SK-N-SH (cell line): ENCODE data around the gene OS9. TPM values are rescaled to one million over a fixed set of nuclear protein-coding genes. Genes with fewer than 3 reads are reported as not detected.

Source experiments
- CTCF ChIA-PET: fragments of 300-600, 350-600 bp; formaldehyde crosslinking; extraction: SDS; loops from one replicate; lab custom pipeline; 2021; lab: Yijun Ruan, JAX
- POLR2A ChIA-PET: fragments of 350-600 bp; sonication (Branson Sonifier 250); formaldehyde crosslinking; extraction: SDS; loops from one replicate; lab custom pipeline; 2020; ENCODE audit warnings: antibody characterized with exemption, inconsistent platforms; lab: Yijun Ruan, JAX
- DNase-seq: peaks from one replicate; pipeline ENCODE4 v3.0.0; 2012
- H2AFZ ChIP-seq: fragments of 200-600 bp; sonication (generic); 2 replicates; pipeline ENCODE4 v1.8.1; 2016; ENCODE audit warnings: antibody characterized with exemption, mild to moderate bottlenecking, low read depth
- H3F3A ChIP-seq: fragments of 200-600 bp; sonication (generic); replicated peaks from 2 replicates; pipeline ENCODE3; 2016; ENCODE audit warnings: antibody characterized with exemption, mild to moderate bottlenecking; ENCODE audit not compliant: insufficient read depth
- H3K27ac ChIP-seq, 2 experiments: fragments of 200-500 bp in 1 of 2; fragments of 200-600 bp in 1 of 2; sonication (Bioruptor generic) in 1 of 2; sonication (generic), shearing (Covaris generic) in 1 of 2; 2 replicates each; pipeline versions ENCODE4 v1.5.1 to v1.6.1; 2014 to 2016; ENCODE audit warnings: low read depth in 2 of 2, inconsistent platforms in 1 of 2, low read length in 1 of 2, mild to moderate bottlenecking in 1 of 2, mixed read lengths in 1 of 2
- H3K27me3 ChIP-seq: fragments of 200-600 bp; sonication (generic), shearing (Covaris generic); 2 replicates; pipeline ENCODE4 v1.6.1; 2016; ENCODE audit warnings: mixed run types; ENCODE audit not compliant: insufficient read depth
- H3K36me3 ChIP-seq, 2 experiments: fragments of 200-500 bp in 1 of 2; fragments of 200-600 bp in 1 of 2; sonication (Bioruptor generic) in 1 of 2; sonication (generic) in 1 of 2; replicated peaks in 1 of 2; 2 replicates each; pipeline versions ENCODE3 to v1.5.1; 2014 to 2016; ENCODE audit warnings: low read length in 1 of 2, mild to moderate bottlenecking in 1 of 2; ENCODE audit not compliant: insufficient read depth in 2 of 2, control insufficient read depth in 1 of 2
- H3K4me1 ChIP-seq, 2 experiments: fragments of 200-500 bp in 1 of 2; fragments of 200-600 bp in 1 of 2; sonication (Bioruptor generic) in 1 of 2; sonication (generic), shearing (Covaris generic) in 1 of 2; 2 replicates each; pipeline versions ENCODE4 v1.5.1 to v1.6.1; 2014 to 2016; ENCODE audit warnings: low read depth in 1 of 2, low read length in 1 of 2, mixed run types in 1 of 2; ENCODE audit not compliant: insufficient read depth in 2 of 2, control insufficient read depth in 1 of 2
- H3K4me2 ChIP-seq: fragments of 200-600 bp; sonication (generic), shearing (Covaris generic); 2 replicates; pipeline ENCODE4 v1.6.1; 2017; ENCODE audit warnings: mixed run types
- H3K4me3 ChIP-seq, 2 experiments: fragments of 200-500 bp in 1 of 2; fragments of 200-600 bp in 1 of 2; sonication (Bioruptor generic) in 1 of 2; sonication (generic), shearing (Covaris generic) in 1 of 2; 2 replicates each; pipeline versions ENCODE4 v1.5.1 to v1.8.1; 2014 to 2016; ENCODE audit warnings: low read depth in 2 of 2, inconsistent platforms in 1 of 2, low read length in 1 of 2, mild to moderate bottlenecking in 1 of 2, mixed read lengths in 1 of 2, moderate library complexity in 1 of 2
- H3K79me2 ChIP-seq: fragments of 200-600 bp; sonication (generic); 2 replicates; pipeline ENCODE4 v1.8.1; 2017; ENCODE audit warnings: mild to moderate bottlenecking; ENCODE audit not compliant: insufficient read depth
- H3K9ac ChIP-seq: fragments of 200-600 bp; sonication (generic); 2 replicates; pipeline ENCODE4 v1.6.1; 2017; ENCODE audit warnings: mixed run types
- H3K9me2 ChIP-seq: fragments of 200-600 bp; sonication (generic); 2 replicates; pipeline ENCODE4 v1.6.1; 2017; ENCODE audit warnings: mixed run types
- H3K9me3 ChIP-seq: fragments of 200-600 bp; sonication (generic); 2 replicates; pipeline ENCODE4 v1.6.1; 2017; ENCODE audit warnings: mixed run types, mild to moderate bottlenecking, moderate library complexity
- H4K20me1 ChIP-seq: fragments of 200-600 bp; sonication (generic); 2 replicates; pipeline ENCODE4 v1.6.1; 2017; ENCODE audit warnings: mild to moderate bottlenecking, mixed run types; ENCODE audit not compliant: insufficient read depth
- CHD2 ChIP-seq: fragments of 150-350 bp; IDR thresholded peaks from 2 replicates; pipeline ENCODE4 v1.6.1; 2018; ENCODE audit warnings: low read length; ENCODE audit not compliant: partially characterized antibody
- ELF1 ChIP-seq: IDR thresholded peaks from 2 replicates; pipeline ENCODE4 v1.4.0; 2012
- EP300 ChIP-seq, 2 experiments: IDR thresholded peaks; 2 replicates each; pipeline versions ENCODE4 v1.4.0 to v1.6.1; 2012; ENCODE audit warnings: borderline replicate concordance in 1 of 2, low read depth in 1 of 2, low read length in 1 of 2
- EZH2phosphoT487 ChIP-seq: fragments of 200-600 bp; sonication (generic); IDR thresholded peaks from 2 replicates; pipeline ENCODE4 v1.6.1; 2017; ENCODE audit warnings: low read depth, mixed run types, mild to moderate bottlenecking, antibody characterized with exemption, moderate library complexity, borderline replicate concordance
- GATA2 ChIP-seq: sonication (generic); formaldehyde crosslinking; IDR thresholded peaks from 2 replicates; pipeline ENCODE4 v1.5.0; 2020; ENCODE audit warnings: mild to moderate bottlenecking, missing genetic modification reagents
- MEF2A ChIP-seq: IDR thresholded peaks from 2 replicates; pipeline ENCODE4 v1.4.0; 2012; ENCODE audit warnings: low read depth, borderline replicate concordance
- NRF1 ChIP-seq: IDR thresholded peaks from 2 replicates; pipeline ENCODE4 v1.6.1; 2012; ENCODE audit warnings: low read depth, mild to moderate bottlenecking, low read length
- RAD21 ChIP-seq: IDR thresholded peaks from 2 replicates; pipeline ENCODE4 v1.6.1; 2012; ENCODE audit warnings: mild to moderate bottlenecking, low read length
- RFX5 ChIP-seq: IDR thresholded peaks from 2 replicates; pipeline ENCODE4 v1.6.1; 2012; ENCODE audit warnings: mild to moderate bottlenecking, improper control_type of control experiment, low read length
- RXRA ChIP-seq: IDR thresholded peaks from 2 replicates; pipeline ENCODE4 v1.4.0; 2012; ENCODE audit warnings: low read depth, mild to moderate bottlenecking, borderline replicate concordance
- SMC3 ChIP-seq: IDR thresholded peaks from 2 replicates; pipeline ENCODE4 v1.6.1; 2012; ENCODE audit warnings: low read depth, low read length, improper control_type of control experiment
- TCF12 ChIP-seq: IDR thresholded peaks from 2 replicates; pipeline ENCODE4 v1.4.0; 2012
- TEAD4 ChIP-seq: IDR thresholded peaks from 2 replicates; pipeline ENCODE4 v1.4.0; 2012; ENCODE audit warnings: mild to moderate bottlenecking, borderline replicate concordance; ENCODE audit not compliant: insufficient read depth
- YY1 ChIP-seq: IDR thresholded peaks from 2 replicates; pipeline ENCODE4 v1.4.0; 2012; ENCODE audit warnings: low read depth, mild to moderate bottlenecking
- WGBS: methylation state at CpG from one replicate; pipeline ENCODE4 v1.1.6; 2017; ENCODE audit warnings: low lambda C conversion rate; 5-methylcytosine and 5-hydroxymethylcytosine counted together
- polyA plus RNA-seq, 3 experiments: library from polyadenylated mRNA; depleted of rRNA; stranded (reverse); fragments of >200 nt; gene quantifications; 2 replicates each; pipeline ENCODE4 v1.2.3, GENCODE V29; 2012
- TF ChIP-seq, protein P1 (sequence below): fragments of 150-350 bp; IDR thresholded peaks from 2 replicates; pipeline ENCODE4 v1.6.1; 2017; ENCODE audit warnings: antibody characterized with exemption, low read length, low read depth, borderline replicate concordance
- TF ChIP-seq, protein P2 (sequence below): IDR thresholded peaks from 2 replicates; pipeline ENCODE4 v1.6.1; 2012; ENCODE audit warnings: mild to moderate bottlenecking, low read depth, low read length, moderate library complexity

Gene OS9
- polyA plus RNA-seq, 1 of the 3 experiments (the other 2 are of a cell fraction), result 280 TPM

DNA sequence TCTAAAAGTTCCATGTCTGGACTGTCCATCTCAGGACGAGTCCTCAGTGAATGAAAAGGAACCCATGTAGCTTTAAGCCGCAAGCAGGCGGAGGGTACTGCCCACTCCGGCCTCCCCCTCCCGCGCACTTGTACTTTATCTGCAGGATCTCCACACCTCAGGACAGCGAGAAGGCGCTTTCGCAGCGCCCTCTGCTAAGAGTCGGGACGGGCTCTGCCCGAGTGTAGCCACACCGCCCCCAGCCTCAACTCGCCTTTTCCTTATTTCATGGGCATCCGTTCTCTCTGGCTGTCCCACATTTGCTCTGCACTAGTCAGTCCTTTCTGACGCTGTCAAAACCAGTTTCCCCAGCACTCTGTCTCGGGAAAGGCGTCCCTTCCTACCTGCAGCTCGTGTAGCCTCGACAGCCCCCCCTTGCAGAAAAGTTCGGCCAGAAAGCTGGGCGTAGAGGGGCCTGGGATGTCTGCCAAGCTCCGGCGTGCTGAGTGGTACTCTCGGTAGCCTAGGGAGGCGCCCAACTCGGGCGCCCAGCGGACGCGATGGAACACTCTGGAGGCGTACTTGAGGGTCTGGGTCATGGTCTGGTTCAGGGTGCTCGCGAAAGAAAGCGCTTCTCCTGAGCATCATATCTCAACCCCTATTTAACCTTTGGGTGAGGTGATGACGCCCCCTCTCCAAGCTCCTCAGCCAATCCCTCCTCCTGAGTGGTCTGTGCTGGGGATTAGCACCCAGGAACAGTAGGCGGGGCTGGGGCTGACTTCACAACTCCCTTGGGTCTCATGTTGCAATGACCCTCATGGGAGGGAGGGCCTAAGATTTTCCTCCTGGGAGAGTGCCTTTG lies 72.8 kb downstream of the OS9 start, which contains the start of gene CYP27B1:
TSS of gene CYP27B1 (minus strand) at position 615 of the 841 bp plus-strand sequence. CDS start at position 578, 37 bp downstream.
- no peaks in the 10 kb centered on the region for H3K9me3 ChIP-seq
- H3K27me3 ChIP-seq, result no peaks in the 10 kb centered on the region; the same call in 1 of the 2 replicates
- no peak within 1 kb of the TSS for H3K9ac ChIP-seq
- H3K79me2 ChIP-seq, result 0 out of 2 replicates have a peak, but pooled peaks cover 11% of the 10 kb centered on the region
- DNase-seq, result peak; percentile 52
- H2AFZ ChIP-seq, result no peak within 1 kb of the TSS
- H4K20me1 ChIP-seq, result no peaks in the 10 kb centered on the region
- no peak within 1 kb of the TSS for H3K4me2 ChIP-seq
- peaks cover 5 to 19% of the 10 kb centered on the region in 2 experiments for H3K36me3 ChIP-seq
- no peak within 1 kb of the TSS for H3K27ac ChIP-seq
- ChIA-PET CTCF (interaction anchor here (0.6 to 3.1 kb wide), 14 partner anchors 10 to 232 kb away, joined by 3 to 27 read pairs (median 3); partner anchors contain the start of genes B4GALNT1 and TSFM), POLR2A (interaction anchor here (0.6 to 2.0 kb wide), 3 partner anchors 10 to 1059 kb away, joined by 3 to 9 read pairs (median 5); partner anchors contain the start of gene TSPAN31)
- H3F3A ChIP-seq, result peaks cover 3% of the 10 kb centered on the region
- peaks cover 3 to 33% of the 10 kb centered on the region in 2 experiments; a peak in 1 of 4 replicates for H3K4me1 ChIP-seq
- 40% methylated on average over 31 of the region's 38 CpGs for WGBS
- H3K9me2 ChIP-seq, result no peaks in the 10 kb centered on the region
- TF ChIP-seq, protein P1, sequence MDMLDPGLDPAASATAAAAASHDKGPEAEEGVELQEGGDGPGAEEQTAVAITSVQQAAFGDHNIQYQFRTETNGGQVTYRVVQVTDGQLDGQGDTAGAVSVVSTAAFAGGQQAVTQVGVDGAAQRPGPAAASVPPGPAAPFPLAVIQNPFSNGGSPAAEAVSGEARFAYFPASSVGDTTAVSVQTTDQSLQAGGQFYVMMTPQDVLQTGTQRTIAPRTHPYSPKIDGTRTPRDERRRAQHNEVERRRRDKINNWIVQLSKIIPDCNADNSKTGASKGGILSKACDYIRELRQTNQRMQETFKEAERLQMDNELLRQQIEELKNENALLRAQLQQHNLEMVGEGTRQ, result no peak
- peak; percentile 36; the same call in 1 of the 2 replicates for TF ChIP-seq GATA2
- no peak for TF ChIP-seq RFX5
- no peak for TF ChIP-seq TEAD4
- TF ChIP-seq, protein P2, sequence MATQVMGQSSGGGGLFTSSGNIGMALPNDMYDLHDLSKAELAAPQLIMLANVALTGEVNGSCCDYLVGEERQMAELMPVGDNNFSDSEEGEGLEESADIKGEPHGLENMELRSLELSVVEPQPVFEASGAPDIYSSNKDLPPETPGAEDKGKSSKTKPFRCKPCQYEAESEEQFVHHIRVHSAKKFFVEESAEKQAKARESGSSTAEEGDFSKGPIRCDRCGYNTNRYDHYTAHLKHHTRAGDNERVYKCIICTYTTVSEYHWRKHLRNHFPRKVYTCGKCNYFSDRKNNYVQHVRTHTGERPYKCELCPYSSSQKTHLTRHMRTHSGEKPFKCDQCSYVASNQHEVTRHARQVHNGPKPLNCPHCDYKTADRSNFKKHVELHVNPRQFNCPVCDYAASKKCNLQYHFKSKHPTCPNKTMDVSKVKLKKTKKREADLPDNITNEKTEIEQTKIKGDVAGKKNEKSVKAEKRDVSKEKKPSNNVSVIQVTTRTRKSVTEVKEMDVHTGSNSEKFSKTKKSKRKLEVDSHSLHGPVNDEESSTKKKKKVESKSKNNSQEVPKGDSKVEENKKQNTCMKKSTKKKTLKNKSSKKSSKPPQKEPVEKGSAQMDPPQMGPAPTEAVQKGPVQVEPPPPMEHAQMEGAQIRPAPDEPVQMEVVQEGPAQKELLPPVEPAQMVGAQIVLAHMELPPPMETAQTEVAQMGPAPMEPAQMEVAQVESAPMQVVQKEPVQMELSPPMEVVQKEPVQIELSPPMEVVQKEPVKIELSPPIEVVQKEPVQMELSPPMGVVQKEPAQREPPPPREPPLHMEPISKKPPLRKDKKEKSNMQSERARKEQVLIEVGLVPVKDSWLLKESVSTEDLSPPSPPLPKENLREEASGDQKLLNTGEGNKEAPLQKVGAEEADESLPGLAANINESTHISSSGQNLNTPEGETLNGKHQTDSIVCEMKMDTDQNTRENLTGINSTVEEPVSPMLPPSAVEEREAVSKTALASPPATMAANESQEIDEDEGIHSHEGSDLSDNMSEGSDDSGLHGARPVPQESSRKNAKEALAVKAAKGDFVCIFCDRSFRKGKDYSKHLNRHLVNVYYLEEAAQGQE, result no peak
- TF ChIP-seq EZH2phosphoT487, result no peak
- H3K4me3 ChIP-seq, result peak within 1 kb of the TSS in 1 of 2 experiments; percentile 21; a peak in 1 of 4 replicates

DNA sequence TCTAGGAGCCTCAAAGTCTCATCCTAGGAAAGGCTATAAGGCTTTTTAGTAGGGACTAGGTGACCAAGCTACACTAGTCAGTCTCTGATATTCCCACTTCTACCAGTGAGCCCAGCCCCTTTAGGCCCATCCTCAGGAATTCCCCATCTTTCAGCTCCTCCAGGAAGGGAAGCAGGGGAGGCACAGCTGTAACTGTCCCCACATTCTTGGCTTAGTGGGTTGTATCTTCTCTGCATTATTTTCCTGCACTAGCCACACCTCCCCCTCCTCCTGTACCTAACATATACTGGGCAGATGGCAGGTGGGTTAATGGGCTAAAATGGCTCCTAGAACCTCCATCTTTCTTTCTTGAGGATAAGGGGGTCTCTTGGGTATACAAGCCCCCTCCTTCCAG lies 73.4 kb downstream of the OS9 start:
- Histone ChIP-seq H3K9ac (no peak overlapping the region), H3K4me2 (no peak overlapping the region), H2AFZ (no peak overlapping the region), H3K36me3 (peaks cover 5 to 19% of the 10 kb centered on the region in 2 experiments), H3K4me3 (no peak overlapping the region), H3K4me1 (peaks cover 3 to 33% of the 10 kb centered on the region in 2 experiments; a peak in 1 of 4 replicates), H4K20me1 (no peaks in the 10 kb centered on the region), H3K9me3 (no peaks in the 10 kb centered on the region), H3K27me3 (no peaks in the 10 kb centered on the region; the same call in 1 of the 2 replicates), H3K9me2 (no peaks in the 10 kb centered on the region), H3K27ac (no peak overlapping the region), H3F3A (peaks cover 6% of the 10 kb centered on the region), H3K79me2 (peaks cover 13% of the 10 kb centered on the region; the same call in 1 of the 2 replicates)
- TF ChIP-seq RXRA (no peak), YY1 (no peak), CHD2 (no peak), RAD21 (no peak), NRF1 (no peak), ELF1 (no peak), SMC3 (no peak), MEF2A (no peak), TCF12 (no peak), EP300 (IDR thresholded peaks at IDR 0.05; ENCODE audit: borderline replicate concordance in 1 of 2, low read depth in 1 of 2, low read length in 1 of 2) (no peak)
- TF ChIP-seq, protein P1, result no peak
- no peak for DNase-seq
- CTCF ChIA-PET, result interaction anchor here (0.9 to 3.1 kb wide), 8 partner anchors 8 to 139 kb away, joined by 3 to 27 read pairs (median 4); no protein-coding TSS in a partner anchor
- POLR2A ChIA-PET, result interaction anchor here (0.6 to 2.0 kb wide), 2 partner anchors 11 to 1060 kb away, joined by 3 to 9 read pairs; no protein-coding TSS in a partner anchor
